NCI-H2029 (cell line): Measurements from ENCODE around the gene ZC3H12C.
"Not testable (repeated sequence)": the region's sequence is repeated elsewhere in the genome, so short reads cannot be mapped to it uniquely, and the experiment has no call there.

Source experiments
- DNase-seq: peaks from one replicate; lab custom pipeline; 2025; lab: John Stamatoyannopoulos, UW

ZC3H12C gene

DNA sequence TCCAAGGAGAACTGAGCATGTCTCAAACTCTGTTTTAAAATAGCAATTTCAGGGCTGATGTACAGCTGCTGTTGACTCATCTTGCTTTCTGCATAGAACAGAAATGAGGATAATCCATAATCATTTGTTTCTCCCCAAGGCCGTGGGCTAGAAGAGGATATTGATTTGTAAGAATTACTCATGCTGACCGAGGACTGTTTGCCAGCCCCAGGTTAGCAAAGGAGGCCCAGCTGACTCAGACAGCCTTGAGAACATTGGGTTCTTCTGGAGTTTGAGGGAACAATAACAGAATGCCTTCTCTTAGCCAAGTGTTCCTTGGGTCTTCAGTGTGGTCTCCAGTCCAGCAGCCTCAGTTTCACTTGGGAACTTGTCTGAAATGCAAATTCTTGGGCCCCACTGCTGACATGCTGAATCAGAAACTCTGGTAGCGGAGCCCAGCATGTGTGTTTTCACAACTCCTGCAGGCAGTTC lies 92.0 kb downstream of the ZC3H12C start:
- DNase-seq = no peak

DNA sequence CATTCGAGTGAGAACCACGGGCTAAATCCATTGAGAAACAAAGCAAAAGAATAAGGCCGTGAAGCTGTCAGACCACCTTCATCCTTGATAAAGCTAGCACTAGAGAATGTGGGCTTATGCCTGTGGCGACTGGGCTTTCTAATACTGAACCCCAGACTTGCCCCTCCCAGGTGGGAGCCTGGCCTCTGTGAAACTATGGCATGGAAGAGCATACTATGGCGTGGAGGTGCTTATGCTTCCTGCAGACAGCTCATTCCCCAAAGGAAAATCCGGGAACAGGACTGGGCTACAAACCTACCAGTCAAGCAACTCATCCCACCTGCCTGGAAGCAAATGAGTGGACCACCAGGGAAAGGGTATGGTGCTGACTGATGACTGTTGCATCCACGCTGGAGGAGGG lies 92.4 kb downstream of the ZC3H12C start:
- no peak for DNase-seq

DNA sequence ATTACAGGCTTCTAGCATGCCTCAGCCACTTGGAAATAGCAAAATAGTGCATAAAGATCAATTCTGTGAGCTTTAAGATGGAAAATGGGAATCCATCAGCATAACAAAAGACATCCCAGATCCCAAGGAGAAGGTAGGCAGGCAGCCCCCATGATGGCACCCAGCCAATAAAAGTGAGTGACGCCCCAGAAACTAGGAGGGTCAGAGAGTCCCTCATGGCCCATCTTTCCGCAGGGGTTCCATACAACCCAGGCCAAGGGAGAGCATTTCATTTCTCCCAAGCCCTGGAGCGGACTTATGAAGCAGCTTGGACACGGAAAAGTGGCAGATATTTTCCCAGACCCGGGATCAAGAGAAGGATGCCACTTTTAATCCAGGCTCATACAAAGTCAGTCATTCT lies 93.3 kb downstream of the ZC3H12C start:
- DNase-seq = no peak

DNA sequence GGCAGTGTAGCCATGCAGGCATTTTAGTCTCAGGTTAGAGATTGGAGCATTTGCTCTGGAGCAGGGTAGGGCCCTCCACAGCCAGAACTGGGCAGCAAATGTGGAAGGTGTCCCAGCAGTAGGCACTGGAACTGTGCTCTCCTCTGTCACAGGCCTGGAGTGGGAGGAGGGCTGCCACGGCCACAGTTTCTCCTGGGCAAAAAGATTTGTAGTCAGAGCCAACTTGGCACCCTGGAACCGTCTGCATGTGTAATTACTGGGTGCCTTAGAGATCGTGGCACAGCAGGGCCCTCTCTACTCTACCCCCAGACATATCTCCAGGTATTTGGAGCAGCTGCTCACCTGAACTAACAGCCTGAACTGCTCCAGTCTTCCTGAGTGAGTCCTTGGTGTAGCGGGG lies 93.7 kb downstream of the ZC3H12C start:
- no peak for DNase-seq

DNA sequence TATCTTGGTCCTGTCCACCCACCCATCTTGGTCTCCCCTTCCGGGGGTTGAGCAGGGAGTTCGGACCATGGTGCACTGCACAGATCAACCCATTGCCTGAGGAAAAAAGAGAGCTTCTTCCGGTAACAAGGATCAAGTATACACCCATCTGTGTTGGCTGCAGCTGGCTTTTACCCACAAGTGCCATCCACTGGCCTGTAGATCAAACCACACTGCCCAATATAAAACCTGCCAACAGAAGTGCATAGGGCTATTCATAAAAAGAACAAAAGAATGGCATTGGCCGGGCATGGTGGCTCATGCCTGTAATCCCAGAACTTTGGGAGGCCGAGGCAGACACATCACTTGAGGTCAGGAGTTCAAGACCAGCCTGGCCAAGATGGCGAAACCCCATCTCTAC lies 94.5 kb downstream of the ZC3H12C start:
- no peak for DNase-seq

DNA sequence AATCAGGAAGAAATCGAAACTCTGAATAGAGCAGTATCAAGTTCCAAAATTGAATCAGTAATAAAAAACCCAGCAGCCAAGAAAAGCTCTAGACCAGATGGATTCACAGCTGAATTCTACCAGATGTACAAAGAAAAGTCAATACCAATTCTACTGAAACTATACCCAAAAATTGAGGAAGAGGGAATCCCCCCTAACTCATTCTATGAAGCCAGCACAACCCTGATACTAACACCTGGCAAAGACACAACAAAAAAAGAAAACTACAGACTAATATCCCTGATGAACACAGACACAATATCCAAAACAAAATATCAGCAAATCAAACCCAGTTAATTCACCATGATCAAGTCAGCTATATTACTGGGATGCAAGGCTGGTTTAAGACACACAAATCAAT lies 97.7 kb downstream of the ZC3H12C start:
- DNase-seq = no peak

DNA sequence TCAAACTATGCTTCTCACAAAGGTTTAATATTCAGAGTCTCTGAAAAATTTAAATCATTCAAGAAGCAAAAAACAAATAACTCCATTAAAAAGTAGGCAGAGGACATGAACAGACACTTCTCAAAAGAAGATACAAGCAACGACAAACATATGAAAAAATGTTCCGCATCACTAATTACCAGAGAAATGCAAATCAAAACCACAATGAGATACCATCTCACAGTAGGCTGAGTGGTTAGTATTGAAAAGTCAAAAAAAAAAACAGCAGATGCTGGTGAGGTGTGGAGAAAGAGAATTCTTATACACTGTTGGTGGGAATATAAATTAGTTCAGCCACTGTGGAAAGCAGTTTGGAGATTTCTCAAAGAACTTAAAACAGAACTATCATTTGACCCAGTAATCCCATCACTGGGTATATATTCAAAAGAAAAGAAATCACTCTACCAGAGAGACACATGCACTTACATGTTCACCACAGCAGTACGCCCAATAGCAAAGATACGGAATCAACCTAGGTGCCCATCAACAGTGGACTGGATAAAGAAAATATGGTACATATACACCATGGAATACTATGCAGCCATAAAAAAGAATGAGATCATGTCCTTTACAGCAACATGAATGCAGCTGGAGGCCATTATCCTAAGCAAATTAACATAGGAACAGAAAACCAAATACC lies 99.6 kb downstream of the ZC3H12C start:
- DNase-seq = not testable (repeated sequence)

DNA sequence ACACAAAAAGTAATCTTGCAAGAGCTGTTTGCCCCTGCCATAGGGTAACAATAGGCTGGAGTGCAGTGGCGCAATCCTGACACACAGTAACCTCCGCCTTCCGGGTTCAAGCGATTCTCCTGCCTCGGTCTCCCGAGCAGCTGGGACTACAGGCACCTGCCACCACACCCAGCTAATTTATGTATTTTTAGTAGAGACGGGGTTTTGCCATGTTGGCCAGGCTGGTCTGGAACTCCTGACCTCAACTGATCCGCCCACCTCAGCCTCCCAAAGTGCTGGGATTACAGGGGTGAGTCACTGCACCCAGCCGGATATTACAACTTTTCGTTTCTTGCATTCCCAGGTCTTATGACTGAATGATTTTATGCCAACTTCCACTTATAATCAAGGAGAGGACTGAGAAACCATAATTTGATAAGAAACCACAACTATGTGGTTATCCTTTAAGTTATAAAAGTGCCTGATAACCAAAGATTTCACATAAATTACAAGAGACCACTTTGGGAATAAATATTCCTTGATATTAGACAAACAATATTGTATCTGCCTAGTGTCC lies 101.1 kb downstream of the ZC3H12C start:
- not testable (repeated sequence) for DNase-seq

DNA sequence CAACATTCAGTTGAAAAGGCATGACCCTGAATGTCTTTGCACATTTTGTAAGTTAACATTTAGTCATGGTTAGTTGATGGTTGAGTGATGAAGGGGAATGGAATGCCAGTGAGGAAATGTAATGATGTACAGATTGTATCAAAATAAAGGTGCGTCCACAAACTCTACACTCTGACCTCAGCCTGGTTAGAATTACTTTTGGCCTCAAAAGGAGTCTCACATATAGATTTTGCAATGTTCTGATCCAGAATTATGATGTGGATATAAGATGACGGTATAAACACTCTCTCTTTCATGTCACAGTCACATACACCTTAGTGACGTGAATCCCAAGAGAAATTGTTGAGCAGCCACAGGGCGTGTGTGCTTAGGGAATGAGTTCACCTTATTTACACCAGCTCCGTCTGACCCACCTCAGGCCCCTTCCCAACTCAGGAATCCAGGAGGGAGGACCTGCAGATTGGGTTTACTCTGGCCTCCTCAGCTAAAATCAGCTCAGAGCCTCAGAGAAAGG lies 103.1 kb downstream of the ZC3H12C start:
- no peak for DNase-seq

DNA sequence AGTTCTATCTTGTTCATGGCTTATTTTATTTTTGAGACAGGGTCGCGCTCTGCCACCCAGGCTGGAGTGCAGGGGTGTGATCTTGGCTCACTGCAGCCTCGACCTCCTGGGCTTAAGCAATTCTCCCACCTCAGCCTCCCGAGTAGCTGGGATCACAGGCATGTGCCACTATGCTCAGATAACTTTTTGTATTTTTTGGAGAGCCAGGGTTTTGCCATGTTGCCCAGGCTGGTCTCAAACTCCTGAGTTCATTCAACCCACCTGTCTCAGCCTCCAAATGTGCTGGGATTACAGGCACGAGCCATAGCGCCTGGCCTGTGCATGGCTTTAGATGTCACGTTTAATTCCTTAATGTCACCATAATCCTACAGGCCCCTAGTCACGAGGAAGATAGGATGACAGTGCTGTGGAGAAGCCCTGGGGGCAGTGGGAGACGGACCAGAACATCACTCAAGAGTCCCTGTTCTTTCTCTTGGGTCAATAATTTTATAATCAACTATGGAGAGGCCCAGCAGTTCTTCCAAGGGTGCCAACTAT lies 103.8 kb downstream of the ZC3H12C start:
- no peak for DNase-seq

DNA sequence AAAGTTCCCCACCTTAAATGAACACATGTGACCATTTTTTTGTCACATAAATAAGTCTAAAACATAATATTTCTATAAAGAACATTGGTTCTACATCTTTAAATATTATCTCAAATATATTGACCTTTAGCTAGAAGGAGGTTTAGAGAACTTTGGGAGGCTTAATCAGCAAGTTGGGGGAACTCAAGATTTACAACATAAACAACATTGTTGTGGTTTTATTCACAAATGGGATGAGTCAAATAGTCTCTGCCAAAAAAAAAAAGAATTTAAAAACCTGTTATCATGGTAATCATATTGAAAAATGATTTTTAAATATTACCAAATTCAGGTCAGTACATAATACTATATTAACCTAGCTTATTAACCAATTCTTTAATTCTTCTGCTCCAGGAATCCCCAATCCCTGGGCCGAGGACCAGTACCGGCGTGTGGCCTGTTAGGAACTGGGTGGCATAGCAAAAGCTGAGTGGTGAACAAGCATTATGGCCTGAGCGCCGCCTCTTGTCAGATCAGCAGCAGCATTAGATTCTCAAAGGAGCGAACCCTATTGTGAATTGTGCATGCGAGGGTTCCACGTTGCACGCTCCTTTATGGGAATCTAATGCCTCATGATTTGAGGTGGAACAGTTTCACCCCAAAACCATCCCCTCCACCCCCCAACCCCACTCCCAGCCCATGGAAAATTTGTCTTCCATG lies 105.0 kb downstream of the ZC3H12C start:
- no peak for DNase-seq

DNA sequence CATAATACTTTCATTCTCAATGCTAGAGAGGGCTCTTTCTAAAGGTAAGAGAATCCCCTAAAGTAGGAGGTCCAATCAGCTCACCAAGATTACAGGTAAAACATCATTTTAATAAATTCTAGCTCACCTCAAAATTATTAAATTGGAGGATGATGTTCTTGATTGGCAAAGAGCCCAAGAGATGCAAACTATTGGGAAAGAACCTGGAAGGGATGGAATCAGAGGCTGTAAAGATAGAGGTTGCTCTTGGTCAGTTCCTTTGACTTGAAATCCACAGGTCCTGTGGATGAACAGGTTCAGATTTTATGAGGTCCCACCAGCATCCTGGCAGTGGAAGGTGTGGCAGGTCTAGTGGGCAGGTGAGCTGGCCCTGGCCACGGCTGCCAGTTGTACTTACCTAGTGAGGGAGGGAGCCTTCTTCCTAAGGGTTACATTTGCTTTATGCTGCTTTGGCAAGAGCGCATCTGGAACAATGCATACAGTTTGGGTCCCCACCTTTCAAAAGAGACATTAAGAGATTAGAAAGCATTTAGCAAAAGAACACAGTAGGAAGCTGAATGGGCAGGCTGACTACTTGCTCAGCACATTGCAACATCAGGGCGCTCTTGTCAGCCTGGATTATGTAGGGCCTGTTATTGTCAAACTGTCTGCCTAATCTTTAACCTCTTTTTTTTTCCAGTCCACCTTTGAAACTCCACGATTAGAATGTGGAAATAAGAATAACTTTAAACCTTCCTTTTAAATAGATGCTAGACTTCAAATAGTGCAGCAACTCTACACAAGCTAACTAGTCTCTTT lies 106.2 kb downstream of the ZC3H12C start:
- DNase-seq = no peak

DNA sequence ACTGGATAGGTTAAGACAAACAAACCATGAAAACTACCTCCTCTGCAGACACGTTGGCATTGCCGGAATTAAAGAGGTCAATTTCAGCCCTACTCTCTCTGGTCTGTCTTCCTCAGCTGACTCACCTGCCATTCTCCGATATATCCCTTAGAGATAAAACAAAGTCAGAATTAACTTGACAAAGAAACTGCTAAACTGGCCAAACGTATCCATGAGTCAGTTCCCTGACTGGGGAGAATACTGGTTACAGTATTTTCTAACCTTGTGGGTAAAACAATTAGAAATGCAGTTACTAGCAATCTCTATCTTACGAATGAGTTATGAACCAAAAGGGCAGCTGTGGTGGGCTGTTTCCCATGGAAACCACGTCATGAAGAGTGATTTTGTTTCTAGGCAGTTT lies 107.0 kb downstream of the ZC3H12C start:
- DNase-seq = no peak

DNA sequence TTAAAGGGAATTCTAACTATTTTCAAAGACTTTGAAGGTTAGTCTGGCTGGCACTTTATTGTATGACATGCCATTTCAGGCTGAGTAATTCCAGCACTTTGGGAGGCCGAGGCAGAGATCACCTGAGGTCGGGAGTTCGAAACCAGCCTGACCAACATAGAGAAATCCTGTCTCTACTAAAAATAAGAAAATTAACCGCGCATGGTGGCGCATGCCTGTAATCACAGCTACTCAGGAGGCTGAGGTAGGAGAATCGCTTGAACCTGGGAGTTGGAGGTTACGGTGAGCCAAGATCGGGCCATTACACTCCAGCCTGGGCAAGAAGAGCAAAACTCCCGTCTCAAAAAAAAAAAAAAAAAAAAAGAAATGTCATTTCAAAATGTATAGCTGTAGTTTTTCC lies 107.6 kb downstream of the ZC3H12C start:
- no peak for DNase-seq

DNA sequence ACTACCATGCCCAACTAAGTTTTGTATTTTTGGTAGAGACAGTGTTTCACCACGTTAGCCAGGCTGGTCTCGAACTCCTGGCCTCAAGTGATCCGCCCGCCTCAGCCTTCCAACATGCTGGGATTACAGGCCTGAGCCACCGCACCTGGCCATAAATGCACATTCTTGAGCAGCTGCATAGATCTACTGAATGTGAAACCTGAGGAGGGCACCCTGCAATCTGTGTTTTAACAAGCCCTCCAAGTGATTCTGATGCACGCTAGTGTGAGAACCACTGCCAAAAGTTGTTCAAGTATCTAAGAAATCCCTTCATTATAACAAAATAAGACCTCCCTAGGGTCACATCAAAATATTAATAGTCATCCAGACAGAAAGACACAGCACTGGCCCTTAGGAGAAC lies 113.9 kb downstream of the ZC3H12C start:
- DNase-seq = no peak

DNA sequence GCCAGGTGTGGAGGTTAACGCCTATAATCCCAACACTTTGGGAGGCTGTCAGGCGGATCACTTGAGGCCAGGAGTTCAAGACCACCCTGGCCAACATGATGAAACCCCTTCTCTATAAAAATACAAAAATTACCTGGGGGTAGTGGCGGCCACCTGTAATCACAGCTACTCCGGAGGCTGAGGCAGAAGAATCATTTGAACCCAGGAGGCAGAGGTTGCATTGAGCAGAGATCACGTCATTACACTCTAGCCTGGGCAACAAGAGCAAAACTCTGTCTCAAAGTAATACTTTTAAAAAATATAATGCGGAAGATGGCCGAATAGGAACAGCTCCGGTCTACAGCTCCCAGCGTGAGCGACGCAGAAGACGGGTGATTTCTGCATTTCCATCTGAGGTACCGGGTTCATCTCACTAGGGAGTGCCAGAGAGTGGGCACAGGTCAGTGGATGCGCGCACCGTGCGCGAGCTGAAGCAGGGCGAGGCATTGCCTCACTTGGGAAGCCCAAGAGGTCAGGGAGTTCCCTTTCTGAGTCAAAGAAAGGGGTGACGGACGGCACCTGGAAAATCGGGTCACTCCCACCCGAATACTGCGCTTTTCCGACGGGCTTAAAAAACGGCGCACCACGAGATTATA lies 115.6 kb downstream of the ZC3H12C start:
- DNase-seq = not testable (repeated sequence)

DNA sequence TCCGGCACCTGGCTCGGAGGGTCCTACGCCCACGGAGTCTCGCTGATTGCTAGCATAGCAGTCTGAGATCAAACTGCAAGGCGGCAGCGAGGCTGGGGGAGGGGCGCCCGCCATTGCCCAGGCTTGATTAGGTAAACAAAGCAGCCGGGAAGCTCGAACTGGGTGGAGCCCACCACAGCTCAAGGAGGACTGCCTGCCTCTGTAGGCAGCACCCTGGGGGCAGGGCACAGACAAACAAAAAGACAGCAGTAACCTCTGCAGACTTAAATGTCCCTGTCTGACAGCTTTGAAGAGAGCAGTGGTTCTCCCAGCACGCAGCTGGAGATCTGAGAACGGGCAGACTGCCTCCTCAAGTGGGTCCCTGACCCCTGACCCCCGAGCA lies 116.1 kb downstream of the ZC3H12C start:
- not testable (repeated sequence) for DNase-seq

DNA sequence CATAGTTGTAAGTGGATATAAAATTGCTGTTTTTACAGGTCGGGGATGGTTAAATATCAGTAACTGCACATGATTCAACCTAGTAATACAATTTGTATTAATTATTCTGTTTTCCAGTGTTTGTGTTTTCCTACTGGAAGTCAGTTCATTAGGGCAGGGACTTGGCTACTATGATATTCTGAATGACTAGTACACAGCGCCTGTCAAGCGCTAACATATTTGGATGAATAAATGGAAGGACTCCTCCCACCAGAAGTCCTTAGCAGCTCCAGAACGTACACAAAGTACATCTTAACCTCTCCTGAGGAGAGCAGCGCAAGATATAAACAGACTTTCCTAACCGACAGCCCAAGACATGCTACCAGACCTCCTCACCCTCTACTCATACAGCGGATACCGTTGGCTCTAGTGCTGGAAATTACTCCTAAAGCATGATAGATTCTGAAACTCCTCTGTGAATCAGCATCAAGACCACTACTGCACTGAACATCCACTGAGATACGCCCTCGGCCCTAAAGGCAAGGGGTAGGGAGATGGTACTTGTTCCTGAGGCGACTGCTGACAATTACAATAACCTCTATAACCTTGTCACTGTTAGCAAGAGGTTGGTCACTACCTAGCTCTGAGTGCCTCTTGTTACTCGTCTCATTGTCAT lies 124.2 kb downstream of the ZC3H12C start:
- no peak for DNase-seq

DNA sequence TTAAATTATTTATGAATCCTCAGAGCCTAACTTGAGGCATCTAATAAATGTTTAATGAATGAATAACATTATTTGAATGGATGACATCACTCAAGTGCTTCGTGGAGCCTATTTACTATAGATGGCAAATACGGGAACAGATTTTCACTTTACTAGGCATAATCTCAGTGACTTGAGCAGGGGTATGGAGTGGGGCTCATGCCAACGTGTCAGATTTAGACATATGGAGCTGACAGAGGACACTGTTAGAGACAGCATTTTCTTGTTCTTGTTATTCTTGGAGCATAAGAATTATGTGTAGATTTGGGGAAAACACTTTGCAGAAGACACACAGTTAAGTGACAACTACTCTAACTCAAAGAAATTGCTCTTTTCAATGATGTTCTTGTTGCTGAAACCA lies 124.7 kb downstream of the ZC3H12C start:
- no peak for DNase-seq

DNA sequence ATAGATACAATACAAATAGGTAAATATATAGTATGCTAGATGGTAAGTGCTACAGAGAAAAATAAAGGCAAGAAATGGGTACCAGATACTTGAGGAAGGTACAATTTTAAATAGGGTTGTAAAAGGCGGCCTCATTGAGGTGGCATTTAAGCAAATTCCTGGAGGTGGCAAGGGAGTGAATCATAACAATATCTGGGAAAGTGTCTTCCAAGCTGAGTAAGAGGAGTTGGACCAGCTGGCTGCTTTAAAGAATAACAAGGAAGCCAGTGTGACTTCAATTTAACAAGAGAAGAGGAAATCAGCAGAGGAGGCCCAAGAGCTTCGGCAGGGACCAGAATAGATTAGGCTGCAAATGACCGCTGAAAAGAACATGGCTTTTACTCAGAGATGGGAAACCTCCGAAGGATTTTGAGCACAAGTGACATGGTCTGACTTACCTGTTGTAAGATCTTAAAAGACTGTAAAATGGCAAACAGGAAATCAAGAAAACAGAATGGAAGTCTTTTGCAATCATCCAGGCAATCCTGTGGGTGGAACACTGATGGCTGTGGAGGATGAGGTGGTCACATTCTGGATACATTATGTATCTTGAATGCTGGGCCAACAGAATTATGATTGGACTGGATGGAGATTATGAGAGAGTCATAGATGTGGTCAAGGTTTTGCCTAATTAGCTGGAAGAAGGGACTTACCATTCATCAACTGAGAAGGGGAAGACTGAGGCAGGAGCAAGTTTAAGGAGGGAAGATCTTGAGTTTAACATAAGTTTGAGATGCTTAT lies 126.0 kb downstream of the ZC3H12C start:
- no peak for DNase-seq
